Body of pancreas (tissue), 4 donors: ENCODE measurements around the gene WWOX. TPM values are rescaled to one million over a fixed set of nuclear protein-coding genes. Genes with fewer than 3 reads are reported as not detected.

ENCODE experiments used
- ATAC-seq: fragments of 150-250 bp; one replicate; pipeline ENCODE4 v1.9.1; 2016
- DNase-seq, 4 donors: peaks; one replicate each; pipeline ENCODE4 v3.0.0-alpha.2; 2019
- H3K27ac ChIP-seq, 4 donors: fragments of 200-600 bp; sonication (generic); 1 replicate in 3 of 4; 2 replicates in 1 of 4; pipeline versions ENCODE4 v1.5.1 to v1.6.1; 2016 to 2019; ENCODE audit warnings: mild to moderate bottlenecking in 1 of 4, mixed read lengths in 1 of 4, moderate library complexity in 1 of 4
- H3K27me3 ChIP-seq, 2 donors: fragments of 200-600 bp; sonication (generic); one replicate each; pipeline ENCODE4 v1.6.0; 2016; ENCODE audit warnings: mild to moderate bottlenecking in 1 of 2
- H3K36me3 ChIP-seq, 2 donors: fragments of 200-600 bp; sonication (generic); replicated peaks in 1 of 2; 2 replicates each; pipeline ENCODE4 v1.5.1; 2016; ENCODE audit warnings: low read depth in 2 of 2; ENCODE audit not compliant: insufficient read depth in 1 of 2
- H3K4me1 ChIP-seq: fragments of 200-600 bp; sonication (generic); one replicate; pipeline ENCODE4 v1.6.0; 2016
- H3K4me3 ChIP-seq, 2 donors: fragments of 200-600 bp; sonication (generic); 1 replicate in 1 of 2; 2 replicates in 1 of 2; pipeline ENCODE4 v1.5.1; 2016 to 2019
- H3K9me3 ChIP-seq, 3 donors: fragments of 200-600 bp; sonication (generic); 1 replicate in 2 of 3; 2 replicates in 1 of 3; pipeline ENCODE4 v1.5.1; 2016
- POLR2A ChIP-seq, 3 donors: fragments of 450-650 bp; IDR thresholded peaks; one replicate each; pipeline ENCODE4 v1.6.1; 2016; ENCODE audit warnings: antibody characterized with exemption in 3 of 3, mild to moderate bottlenecking in 2 of 3
- WGBS, 2 donors: methylation state at CpG; one replicate each; pipeline ENCODE4 v1.1.5; 2017; 5-methylcytosine and 5-hydroxymethylcytosine counted together
- intact Hi-C: fragments of 100-400 bp; cut with DNase I; formaldehyde crosslinking; loops from one replicate; pipeline ENCODE4 v1.15.1; 2023
- total RNA-seq, 2 donors: library from RNA; depleted of rRNA; stranded (reverse); fragments of >200 nt; gene quantifications; one replicate each; pipeline ENCODE4 v1.1.0, GENCODE V29; 2016
- TF ChIP-seq, protein P1 (sequence below), 7 experiments: fragments of 450-650 bp in 4 of 7; fragments of 200-600 bp in 3 of 7; sonication (generic) in 3 of 7; IDR thresholded peaks; one replicate each; pipeline ENCODE4 v1.5.1; 2016 to 2019; ENCODE audit warnings: antibody characterized with exemption in 7 of 7

Gene WWOX
- total RNA-seq, 2 donors from 2014 or later: 52.7 to 67.2 TPM

DNA sequence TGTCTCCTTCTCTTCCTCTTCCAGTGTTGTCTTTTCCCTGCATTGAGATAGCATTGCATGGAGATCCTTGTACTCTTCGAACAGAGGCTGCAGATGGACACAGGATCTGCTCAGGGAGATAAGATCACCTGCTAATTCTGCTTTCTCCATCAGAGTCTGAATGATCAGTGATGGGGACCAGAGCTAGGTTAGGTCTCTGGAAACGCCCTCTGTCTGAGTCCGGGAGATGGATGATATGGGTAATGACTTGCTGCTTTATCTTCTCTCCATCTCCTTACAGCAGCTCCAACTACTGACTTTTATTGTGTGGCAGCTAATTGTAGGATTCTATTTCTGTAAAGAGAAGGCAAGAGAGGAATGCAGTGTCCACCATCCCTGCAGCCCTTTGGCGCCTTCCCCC lies 435.6 kb downstream of the WWOX start:
- Histone ChIP-seq H3K27me3 (no peaks in the 10 kb centered on the region), H3K36me3 (no peaks in the 10 kb centered on the region), H3K4me3 (no peak overlapping the region), H3K9me3 (no peaks in the 10 kb centered on the region), H3K4me1 (no peaks in the 10 kb centered on the region), H3K27ac (no peak overlapping the region)
- no peak for DNase-seq
- ATAC-seq: no peak
- 85 to 89% methylated on average over 4 of the region's 4 CpGs for WGBS, 2 donors
- TF ChIP-seq, protein P1, sequence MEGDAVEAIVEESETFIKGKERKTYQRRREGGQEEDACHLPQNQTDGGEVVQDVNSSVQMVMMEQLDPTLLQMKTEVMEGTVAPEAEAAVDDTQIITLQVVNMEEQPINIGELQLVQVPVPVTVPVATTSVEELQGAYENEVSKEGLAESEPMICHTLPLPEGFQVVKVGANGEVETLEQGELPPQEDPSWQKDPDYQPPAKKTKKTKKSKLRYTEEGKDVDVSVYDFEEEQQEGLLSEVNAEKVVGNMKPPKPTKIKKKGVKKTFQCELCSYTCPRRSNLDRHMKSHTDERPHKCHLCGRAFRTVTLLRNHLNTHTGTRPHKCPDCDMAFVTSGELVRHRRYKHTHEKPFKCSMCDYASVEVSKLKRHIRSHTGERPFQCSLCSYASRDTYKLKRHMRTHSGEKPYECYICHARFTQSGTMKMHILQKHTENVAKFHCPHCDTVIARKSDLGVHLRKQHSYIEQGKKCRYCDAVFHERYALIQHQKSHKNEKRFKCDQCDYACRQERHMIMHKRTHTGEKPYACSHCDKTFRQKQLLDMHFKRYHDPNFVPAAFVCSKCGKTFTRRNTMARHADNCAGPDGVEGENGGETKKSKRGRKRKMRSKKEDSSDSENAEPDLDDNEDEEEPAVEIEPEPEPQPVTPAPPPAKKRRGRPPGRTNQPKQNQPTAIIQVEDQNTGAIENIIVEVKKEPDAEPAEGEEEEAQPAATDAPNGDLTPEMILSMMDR (IDR thresholded peaks at IDR 0.05): no peak
- TF ChIP-seq POLR2A (IDR thresholded peaks at IDR 0.05): no peak
- intact Hi-C loops: no loop called here

DNA sequence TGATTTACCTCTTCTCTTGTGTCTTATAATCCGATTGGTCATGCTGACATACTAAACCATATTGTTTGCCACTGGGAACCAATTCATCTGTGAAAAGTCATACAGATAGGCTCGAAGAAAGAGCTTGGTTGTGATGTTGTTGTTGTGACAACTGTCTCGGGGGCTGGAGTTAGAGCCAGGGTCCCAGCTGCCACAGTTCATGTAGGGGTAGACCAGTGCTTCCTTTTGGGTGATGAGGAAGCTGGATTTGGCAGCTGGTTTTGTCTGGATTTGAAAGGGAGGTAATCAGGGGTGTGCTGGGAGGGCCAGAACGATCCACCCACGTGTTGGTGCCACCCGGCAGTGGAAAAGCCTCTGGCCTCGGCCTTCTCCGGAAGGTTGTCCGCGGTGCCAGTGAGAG lies 438.1 kb downstream of the WWOX start:
- intact Hi-C loops: no loop called here
- ATAC-seq: no peak

DNA sequence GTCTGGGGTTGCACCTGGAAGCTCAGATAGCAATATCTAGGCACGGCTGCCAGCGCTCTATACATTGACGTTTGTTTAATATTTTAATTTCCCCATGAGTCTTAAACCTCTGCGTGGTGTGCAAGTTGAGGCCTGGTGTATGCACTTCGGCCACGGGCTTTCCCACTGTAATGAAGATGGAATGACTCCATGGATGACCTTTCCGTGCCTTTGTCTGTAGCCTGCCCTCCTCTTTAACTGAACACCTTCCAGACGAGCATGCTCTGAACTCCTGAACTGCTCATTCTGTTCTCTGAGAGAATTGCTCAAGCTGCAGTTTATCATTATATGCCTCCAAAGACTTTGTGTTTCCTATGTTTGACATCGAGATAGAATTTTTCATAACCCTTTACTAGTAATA lies 438.8 kb downstream of the WWOX start:
- H3K36me3 ChIP-seq: no peaks in the 10 kb centered on the region
- DNase-seq (no peak), ATAC-seq (no peak)
- no peaks in the 10 kb centered on the region for H3K9me3 ChIP-seq
- 75 to 91% methylated on average over 9 of the region's 9 CpGs for WGBS, 2 donors
- intact Hi-C loops: no loop called here
- H3K4me1 ChIP-seq: no peaks in the 10 kb centered on the region
- H3K27me3 ChIP-seq: no peaks in the 10 kb centered on the region
- H3K4me3 ChIP-seq: no peak overlapping the region
- TF ChIP-seq, protein P1 (IDR thresholded peaks at IDR 0.05): no peak
- TF ChIP-seq POLR2A (IDR thresholded peaks at IDR 0.05): no peak
- no peak overlapping the region for H3K27ac ChIP-seq

More for the DNA sequence above, 438.1 kb downstream of the WWOX start:
- Histone ChIP-seq H3K27me3 (no peaks in the 10 kb centered on the region), H3K4me1 (no peaks in the 10 kb centered on the region), H3K9me3 (no peaks in the 10 kb centered on the region), H3K27ac (no peak overlapping the region), H3K4me3 (no peak overlapping the region), H3K36me3 (no peaks in the 10 kb centered on the region)
- 91 to 96% methylated on average over 10 of the region's 10 CpGs for WGBS, 2 donors
- no peak for TF ChIP-seq POLR2A (IDR thresholded peaks at IDR 0.05)
- TF ChIP-seq, protein P1 (IDR thresholded peaks at IDR 0.05): no peak
- DNase-seq: no peak

DNA sequence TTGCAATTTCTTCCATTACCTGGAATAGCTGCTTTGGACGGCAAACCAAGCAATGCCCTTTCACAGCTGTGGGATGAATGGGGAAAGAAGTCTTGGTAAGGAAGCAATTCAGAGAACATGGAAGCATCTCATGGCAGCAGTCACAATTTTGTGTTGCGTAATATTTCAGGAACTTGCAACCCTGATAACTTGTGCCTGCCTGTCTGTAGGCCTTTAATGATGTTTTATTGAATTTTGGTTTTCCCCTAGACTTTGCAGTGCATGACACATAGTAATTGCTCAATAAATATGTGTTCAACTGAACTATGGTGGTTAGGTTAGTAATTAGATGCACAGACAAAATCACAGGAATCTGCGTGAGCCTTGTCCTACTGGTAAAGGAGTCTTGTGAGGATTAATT lies 439.5 kb downstream of the WWOX start:
- Histone ChIP-seq H3K27ac (no peak overlapping the region), H3K9me3 (no peaks in the 10 kb centered on the region), H3K4me3 (no peak overlapping the region), H3K27me3 (no peaks in the 10 kb centered on the region), H3K4me1 (no peaks in the 10 kb centered on the region), H3K36me3 (no peaks in the 10 kb centered on the region)
- no peak for TF ChIP-seq POLR2A (IDR thresholded peaks at IDR 0.05)
- TF ChIP-seq, protein P1 (IDR thresholded peaks at IDR 0.05): no peak
- WGBS, 2 donors: 84 to 98% methylated on average over 3 of the region's 3 CpGs
- no peak for DNase-seq
- intact Hi-C loops: no loop called here
- ATAC-seq: no peak

DNA sequence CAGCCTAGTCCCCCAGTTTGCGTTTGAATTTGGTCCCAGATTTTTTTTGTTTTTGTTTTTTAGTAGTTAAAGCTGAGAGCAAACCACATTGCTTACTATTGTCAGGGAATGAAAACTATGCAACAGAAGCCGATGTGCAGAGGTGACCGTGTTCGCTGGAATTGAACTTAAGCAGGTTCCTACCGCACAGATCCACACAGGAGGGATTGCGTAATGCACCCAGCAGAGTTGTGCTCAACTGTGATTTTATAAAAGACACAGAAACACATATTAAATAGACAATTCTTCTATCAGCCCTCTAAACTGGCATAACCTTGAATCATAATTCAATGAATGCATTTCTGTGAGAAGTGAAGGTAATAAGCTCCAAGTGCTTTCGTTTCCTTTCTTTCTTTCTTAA lies 443.0 kb downstream of the WWOX start:
- DNase-seq (no peak), ATAC-seq (no peak)
- Histone ChIP-seq H3K27ac (no peak overlapping the region), H3K4me1 (no peaks in the 10 kb centered on the region), H3K9me3 (no peaks in the 10 kb centered on the region), H3K4me3 (no peak overlapping the region), H3K36me3 (no peaks in the 10 kb centered on the region), H3K27me3 (no peaks in the 10 kb centered on the region)
- intact Hi-C loops: no loop called here
- WGBS, 2 donors: 87 to 91% methylated on average over 7 of the region's 7 CpGs
- TF ChIP-seq, protein P1 (IDR thresholded peaks at IDR 0.05): no peak
- TF ChIP-seq POLR2A (IDR thresholded peaks at IDR 0.05): no peak
